ENCODE results near the gene NFKBIE. TPM values are rescaled to one million over a fixed set of nuclear protein-coding genes. Genes with fewer than 3 reads are reported as not detected.
A peak's percentile ranks its signal among the peaks of the same experiment; 100 is the strongest.
"Not testable (repeated sequence)": the region's sequence is repeated elsewhere in the genome, so short reads cannot be mapped to it uniquely, and the experiment has no call there.

NFKBIE gene
- 1 to 10 TPM; 4.2 to 6.7 (median 5.8) TPM for total RNA-seq (2021; fragmentation: NEBNext Ultra II Directional; extraction: Animal tissue kit (Norgen Biotek cat#: 25700))
- long read RNA-seq, result 0 reads

- Mint-ChIP-seq H3K4me1 (ENCODE audit: low read depth) (peaks cover 27% of the 10 kb centered on the region), H3K4me3 (peak within 1 kb of the TSS; percentile 91), H3K9me3 (no peaks in the 10 kb centered on the region), H3K27me3 (ENCODE audit: insufficient read depth) (peaks cover 16% of the 10 kb centered on the region), H3K36me3 (ENCODE audit: low read depth) (no peaks in the 10 kb centered on the region), H3K27ac (peak within 1 kb of the TSS; percentile 69)
- peak; percentile 75 for DNase-seq
- peak; percentile 66 for TF ChIP-seq CTCF (IDR thresholded peaks at IDR 0.05)
Measured at GRCh38 chr6:44265007-44265721, at the start of gene NFKBIE. Gene NFKBIE, minus strand, starts transcription at chr6:44265551. Its CDS starts 205 bp downstream, at chr6:44265346.

- peaks cover 12% of the 10 kb centered on the region for H3K27me3 Mint-ChIP-seq (ENCODE audit: insufficient read depth)
- not testable (repeated sequence) for H3K4me3 Mint-ChIP-seq
Measured at GRCh38 chr6:44314657-44315056, 49.3 kb upstream of the NFKBIE start.

GRCh38 chr6:44312901-44313788, 47.8 kb upstream of the NFKBIE start, which contains the start of gene AARS2:
Gene AARS2, minus strand, starts transcription at chr6:44313347. Its CDS starts 24 bp downstream, at chr6:44313323.
- peak; percentile 80 for DNase-seq
- peaks cover 15% of the 10 kb centered on the region; the same call in 1 of the 2 replicates for H3K36me3 Mint-ChIP-seq (ENCODE audit: low read depth)
- peak within 1 kb of the TSS; percentile 83 for H3K27ac Mint-ChIP-seq
- peaks cover 6% of the 10 kb centered on the region for H3K27me3 Mint-ChIP-seq (ENCODE audit: insufficient read depth)
- H3K4me1 Mint-ChIP-seq (ENCODE audit: low read depth), result peaks cover 27% of the 10 kb centered on the region
- H3K9me3 Mint-ChIP-seq, result no peaks in the 10 kb centered on the region
- H3K4me3 Mint-ChIP-seq, result peak within 1 kb of the TSS; percentile 98
- TF ChIP-seq CTCF (IDR thresholded peaks at IDR 0.05), result peak; percentile 98

More at GRCh38 chr6:44314657-44315056, 49.3 kb upstream of the NFKBIE start:
- H3K9me3 Mint-ChIP-seq; DNase-seq; H3K27ac Mint-ChIP-seq; H3K36me3 Mint-ChIP-seq (ENCODE audit: low read depth): not testable (repeated sequence)
- H3K4me1 Mint-ChIP-seq (ENCODE audit: low read depth), result peaks cover 17% of the 10 kb centered on the region

GRCh38 chr6:44311767-44312166, 46.4 kb upstream of the NFKBIE start:
- Mint-ChIP-seq H3K27me3 (ENCODE audit: insufficient read depth) (peaks cover 6% of the 10 kb centered on the region), H3K4me1 (ENCODE audit: low read depth) (peaks cover 27% of the 10 kb centered on the region), H3K9me3 (no peaks in the 10 kb centered on the region), H3K27ac (no peak overlapping the region; the same call in 1 of the 2 replicates), H3K4me3 (peak overlapping the region; percentile 98), H3K36me3 (ENCODE audit: low read depth) (peaks cover 18% of the 10 kb centered on the region; the same call in 1 of the 2 replicates)
- TF ChIP-seq CTCF (IDR thresholded peaks at IDR 0.05), result no peak
- DNase-seq, result no peak

- H3K4me3 Mint-ChIP-seq, result peak overlapping the region; percentile 98
- DNase-seq, result no peak
- no peak overlapping the region for H3K27ac Mint-ChIP-seq
- TF ChIP-seq CTCF (IDR thresholded peaks at IDR 0.05), result no peak
- H3K27me3 Mint-ChIP-seq (ENCODE audit: insufficient read depth), result peaks cover 6% of the 10 kb centered on the region
- H3K4me1 Mint-ChIP-seq (ENCODE audit: low read depth), result peaks cover 27% of the 10 kb centered on the region
- no peaks in the 10 kb centered on the region for H3K9me3 Mint-ChIP-seq
- H3K36me3 Mint-ChIP-seq (ENCODE audit: low read depth), result peaks cover 18% of the 10 kb centered on the region; the same call in 1 of the 2 replicates
Measured at GRCh38 chr6:44311304-44311703, 46.0 kb upstream of the NFKBIE start.

Measured in HFFc6 (cell line).